ENCODE measurements around the gene MVK.

MVK gene

GRCh38 chr12:109637996-109638395 lies 64.4 kb downstream of the MVK start:
- no peak for DNase-seq

GRCh38 chr12:109638735-109639134 lies 65.1 kb downstream of the MVK start:
- DNase-seq: no peak

DNA sequence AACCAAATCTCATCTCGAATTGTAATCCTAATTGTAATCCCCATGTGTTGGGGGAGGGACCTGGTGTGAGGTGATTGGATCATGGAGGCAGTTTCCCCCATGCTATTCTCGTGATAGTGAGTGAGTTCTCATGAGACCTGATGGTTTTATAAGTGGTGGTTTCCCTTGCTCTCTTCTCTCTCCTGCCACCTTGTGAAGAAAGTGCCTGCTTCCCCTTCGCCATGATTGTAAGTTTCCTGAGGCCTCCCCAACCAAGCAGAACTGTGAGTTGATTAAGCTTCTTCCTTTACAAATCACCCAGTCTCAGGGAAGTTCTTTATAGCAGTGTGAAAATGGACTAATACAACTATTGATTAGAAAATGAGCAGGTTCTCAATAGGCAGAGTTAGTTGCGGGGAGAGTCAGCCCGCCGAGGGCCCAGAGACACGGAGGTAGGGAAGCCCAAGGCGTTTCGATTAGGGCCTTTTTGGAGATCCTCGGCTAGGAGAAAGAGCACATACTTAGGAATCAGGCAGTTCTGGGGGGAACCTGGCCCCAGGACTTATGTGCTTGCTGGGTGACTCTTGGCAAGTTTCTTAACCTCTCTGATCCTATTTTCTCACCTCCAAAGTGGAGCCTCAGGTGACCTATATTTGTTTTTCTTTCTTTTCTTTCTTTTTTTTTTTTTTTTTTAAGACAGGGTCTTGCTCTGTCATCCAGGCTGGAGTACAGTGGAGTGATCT lies 65.7 kb downstream of the MVK start:
- DNase-seq: no peak

DNA sequence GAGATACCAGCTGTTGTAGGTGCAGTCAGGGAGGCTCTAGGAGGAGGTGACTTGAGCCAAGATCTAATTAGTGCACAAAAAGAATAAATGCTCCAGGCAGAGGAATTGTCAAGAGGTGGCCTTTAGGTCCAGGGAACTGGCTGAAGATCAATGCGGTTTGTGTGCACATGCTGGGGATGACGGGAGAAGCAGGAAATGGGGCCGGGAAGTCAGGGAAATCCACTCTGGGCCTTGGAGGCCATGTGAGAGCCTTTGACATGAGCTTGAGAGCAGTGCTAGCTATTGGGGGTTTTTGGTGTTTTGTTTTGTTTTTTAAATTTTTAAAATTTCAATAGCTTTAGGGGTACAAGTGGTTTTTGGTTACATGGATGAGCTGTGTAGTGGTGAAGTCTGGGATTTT lies 67.4 kb downstream of the MVK start:
- DNase-seq: no peak

DNA sequence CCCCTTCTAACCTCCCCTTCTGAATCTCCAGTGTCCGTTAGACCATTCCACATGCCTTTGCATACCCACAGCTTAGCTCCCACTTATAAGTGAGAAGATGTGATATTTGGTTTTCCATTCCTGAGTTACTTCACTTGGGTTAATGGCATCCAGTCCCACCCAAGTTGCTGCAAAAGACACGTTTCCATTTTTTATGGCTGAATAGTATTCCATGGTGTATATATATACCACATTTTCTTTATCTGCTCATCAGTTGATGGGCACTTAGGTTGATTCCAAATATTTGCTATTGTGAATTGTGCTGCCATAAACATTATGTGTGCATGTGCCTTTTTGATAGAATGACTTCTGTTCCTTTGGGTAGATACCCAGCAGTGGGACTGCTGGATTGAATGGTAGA lies 67.8 kb downstream of the MVK start:
- DNase-seq: no peak

- DNase-seq: no peak
These were observed 69.0 kb downstream of the MVK start for GRCh38 chr12:109642506-109643132.

DNA sequence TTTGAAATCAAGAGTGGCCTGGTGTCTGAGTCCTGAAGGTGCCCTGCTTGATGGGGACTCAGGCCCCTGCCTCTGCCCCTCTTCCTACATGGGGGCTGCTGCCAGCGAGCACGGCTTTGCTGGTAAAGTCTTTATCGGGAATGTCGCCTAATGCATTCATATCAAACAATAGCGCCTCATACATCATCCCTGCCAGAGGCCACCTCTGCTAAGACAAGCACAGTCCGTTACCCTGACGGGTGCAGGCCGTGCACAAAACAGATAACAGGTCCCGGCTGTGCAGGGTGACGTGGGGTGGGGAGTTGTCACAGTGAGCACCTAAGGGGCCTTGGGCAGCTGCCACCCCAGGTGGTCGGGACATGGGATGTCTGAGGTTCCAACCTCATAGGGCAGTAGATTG lies 71.6 kb downstream of the MVK start:
- DNase-seq: no peak

DNA sequence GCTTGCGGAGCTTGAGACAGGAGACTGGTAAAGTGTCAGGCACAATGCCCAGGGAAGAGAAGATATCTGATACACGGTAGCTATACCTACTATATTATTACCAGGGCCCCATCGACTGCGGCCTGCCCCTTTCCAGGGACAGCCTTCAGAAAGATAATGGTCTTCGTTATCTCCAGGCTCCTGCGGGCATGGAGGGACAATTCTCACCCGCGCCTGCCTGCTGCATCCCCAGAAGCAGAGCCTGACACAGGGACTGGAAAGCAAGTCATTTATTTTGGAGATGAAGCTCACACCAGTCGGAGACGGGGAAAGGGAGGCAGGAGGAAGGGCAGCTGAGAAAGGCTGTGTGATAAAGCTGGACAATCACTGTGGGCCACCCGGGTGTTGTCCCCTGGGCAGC lies 72.1 kb downstream of the MVK start:
- DNase-seq: no peak
